Activated naive CD8-positive, alpha-beta T cell treated with anti-CD3 and anti-CD28 coated beads, Interleukin-2, amount 50 U/mL, for 24 hours (primary cell): ENCODE data around the gene CTNNBL1.
"Not testable (repeated sequence)": the region's sequence is repeated elsewhere in the genome, so short reads cannot be mapped to it uniquely, and the experiment has no call there.

Source experiments
- ATAC-seq: fragments of 150-1000 bp; cut with Tn5 transposase; one replicate; pipeline ENCODE4 v1.10.0; 2021
- DNase-seq: peaks from one replicate; pipeline ENCODE4 v3.0.0; 2021
- H3K27ac Mint-ChIP-seq: one replicate; pipeline ENCODE4 v1.8.0; 2021; ENCODE audit warnings: mild to moderate bottlenecking, mixed read lengths
- H3K27me3 Mint-ChIP-seq: one replicate; pipeline ENCODE4 v1.8.0; 2021; ENCODE audit warnings: mixed read lengths
- H3K36me3 Mint-ChIP-seq: one replicate; pipeline ENCODE4 v1.8.0; 2021; ENCODE audit warnings: low read depth, mixed read lengths
- H3K4me1 Mint-ChIP-seq: one replicate; pipeline ENCODE4 v1.8.0; 2021; ENCODE audit warnings: mixed read lengths
- H3K4me3 Mint-ChIP-seq: one replicate; pipeline ENCODE4 v1.8.0; 2021; ENCODE audit warnings: mild to moderate bottlenecking, moderate library complexity, mixed read lengths
- H3K9me3 Mint-ChIP-seq: one replicate; pipeline ENCODE4 v1.8.0; 2021; ENCODE audit warnings: mixed read lengths

The CTNNBL1 gene

GRCh38 chr20:37856034-37856433 lies 162.2 kb downstream of the CTNNBL1 start:
- Mint-ChIP-seq H3K36me3 (peaks cover 21% of the 10 kb centered on the region), H3K27ac (peak overlapping the region; percentile 5)
- not testable (repeated sequence) for H3K9me3 Mint-ChIP-seq, ATAC-seq, H3K27me3 Mint-ChIP-seq, DNase-seq, H3K4me3 Mint-ChIP-seq, H3K4me1 Mint-ChIP-seq

GRCh38 chr20:37856932-37857660 lies 163.3 kb downstream of the CTNNBL1 start:
- ATAC-seq, result peak; percentile 36

DNA sequence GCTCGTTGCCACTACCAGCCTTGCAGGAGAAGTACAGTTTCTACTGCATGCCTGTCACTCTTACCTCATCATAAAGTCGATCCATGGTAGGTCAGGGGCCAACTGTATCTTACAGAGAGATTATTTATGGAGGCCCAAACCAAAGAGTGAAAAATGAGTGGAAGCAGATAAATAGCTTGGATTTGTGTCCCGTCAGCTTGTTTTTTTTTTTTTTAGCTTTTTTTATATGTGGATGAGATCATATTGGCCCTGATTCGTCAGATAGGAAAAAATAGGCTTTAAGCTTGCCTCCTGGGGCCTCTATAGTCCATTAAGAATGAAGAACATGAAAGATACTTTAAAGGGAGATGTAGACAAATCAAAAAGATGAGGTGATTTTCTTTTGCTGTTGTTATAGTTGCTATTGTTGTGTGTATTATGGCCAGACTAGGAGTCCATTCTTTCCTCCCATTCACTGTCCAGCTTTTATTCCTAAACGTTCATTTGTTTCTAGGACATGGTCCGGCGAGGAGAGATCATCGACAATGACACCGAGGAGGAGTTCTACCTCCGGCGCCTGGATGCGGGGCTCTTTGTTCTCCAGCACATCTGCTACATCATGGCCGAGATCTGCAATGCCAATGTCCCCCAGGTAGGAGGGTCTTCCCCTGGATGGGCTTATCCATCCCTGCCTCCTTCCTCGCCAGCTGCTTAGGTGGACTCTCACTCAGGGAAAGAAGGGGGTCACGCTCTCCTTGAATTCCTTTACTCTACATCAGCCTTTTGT lies 165.8 kb downstream of the CTNNBL1 start:
- no peaks in the 10 kb centered on the region for H3K27me3 Mint-ChIP-seq
- no peak overlapping the region for H3K27ac Mint-ChIP-seq
- no peaks in the 10 kb centered on the region for H3K4me1 Mint-ChIP-seq
- no peaks in the 10 kb centered on the region for H3K9me3 Mint-ChIP-seq
- ATAC-seq (no peak), DNase-seq (no peak)
- peaks cover 18% of the 10 kb centered on the region for H3K36me3 Mint-ChIP-seq
- H3K4me3 Mint-ChIP-seq, result no peak overlapping the region

More at GRCh38 chr20:37856932-37857660, 163.3 kb downstream of the CTNNBL1 start:
- H3K4me3 Mint-ChIP-seq, result no peak overlapping the region
- no peaks in the 10 kb centered on the region for H3K4me1 Mint-ChIP-seq
- H3K9me3 Mint-ChIP-seq, result no peaks in the 10 kb centered on the region
- peak overlapping the region; percentile 5 for H3K27ac Mint-ChIP-seq
- DNase-seq, result no peak
- peaks cover 21% of the 10 kb centered on the region for H3K36me3 Mint-ChIP-seq
- no peaks in the 10 kb centered on the region for H3K27me3 Mint-ChIP-seq

DNA sequence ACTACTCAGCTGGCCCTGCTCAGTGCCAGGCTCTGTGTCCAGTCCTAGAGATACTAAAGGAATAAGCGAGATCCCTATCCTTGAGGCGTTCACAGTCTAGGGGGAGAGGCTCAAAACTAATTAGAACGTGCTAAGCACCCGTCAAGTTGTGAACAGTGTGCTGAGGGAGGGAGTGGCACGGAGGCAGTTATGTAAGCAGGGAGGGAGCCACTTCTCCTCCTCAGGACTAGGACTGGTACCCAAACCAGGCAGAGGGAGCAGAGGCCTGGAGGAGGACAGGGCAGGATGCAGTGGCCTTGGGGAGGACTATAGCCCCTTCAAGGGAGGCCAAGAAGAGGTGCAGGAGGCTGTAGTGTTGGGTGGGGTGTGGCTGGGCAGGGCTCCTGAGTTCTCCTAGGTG lies 169.5 kb downstream of the CTNNBL1 start:
- no peak overlapping the region for H3K27ac Mint-ChIP-seq
- H3K27me3 Mint-ChIP-seq, result no peaks in the 10 kb centered on the region
- no peak for ATAC-seq
- H3K36me3 Mint-ChIP-seq, result peaks cover 16% of the 10 kb centered on the region
- no peak for DNase-seq
- no peaks in the 10 kb centered on the region for H3K9me3 Mint-ChIP-seq
- no peaks in the 10 kb centered on the region for H3K4me1 Mint-ChIP-seq
- H3K4me3 Mint-ChIP-seq, result no peak overlapping the region

GRCh38 chr20:37864298-37864697 lies 170.5 kb downstream of the CTNNBL1 start:
- Mint-ChIP-seq H3K4me3 (no peak overlapping the region), H3K9me3 (no peaks in the 10 kb centered on the region), H3K36me3 (peaks cover 13% of the 10 kb centered on the region), H3K4me1 (no peaks in the 10 kb centered on the region), H3K27me3 (no peaks in the 10 kb centered on the region), H3K27ac (no peak overlapping the region)
- DNase-seq (no peak), ATAC-seq (no peak)

DNA sequence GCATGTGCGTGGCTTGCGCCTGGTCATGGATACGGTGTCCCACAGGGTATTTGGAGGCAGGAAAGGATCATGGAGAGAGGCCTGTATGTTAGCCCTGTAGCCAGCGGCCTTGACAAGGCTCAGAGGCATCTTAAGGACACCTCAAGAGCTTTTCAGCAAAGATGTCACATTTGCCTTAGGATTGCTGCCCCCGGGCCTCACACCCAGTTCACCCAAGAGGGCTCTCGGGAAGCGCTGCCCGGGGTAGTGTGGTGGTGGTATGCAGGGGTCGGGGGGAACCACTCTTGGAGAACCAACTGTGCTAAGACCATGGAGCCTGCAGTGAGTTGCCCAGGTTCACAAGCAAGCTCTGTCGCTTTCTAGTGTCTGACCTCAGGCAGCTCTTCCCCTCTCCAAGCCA lies 172.2 kb downstream of the CTNNBL1 start:
- no peak overlapping the region for H3K27ac Mint-ChIP-seq
- H3K36me3 Mint-ChIP-seq, result peaks cover 13% of the 10 kb centered on the region
- H3K27me3 Mint-ChIP-seq, result no peaks in the 10 kb centered on the region
- no peaks in the 10 kb centered on the region for H3K4me1 Mint-ChIP-seq
- DNase-seq (no peak), ATAC-seq (no peak)
- no peaks in the 10 kb centered on the region for H3K9me3 Mint-ChIP-seq
- H3K4me3 Mint-ChIP-seq, result no peak overlapping the region

GRCh38 chr20:37867289-37868195 lies 173.7 kb downstream of the CTNNBL1 start:
- DNase-seq, result no peak
- Mint-ChIP-seq H3K4me1 (no peaks in the 10 kb centered on the region), H3K27me3 (no peaks in the 10 kb centered on the region), H3K4me3 (no peak overlapping the region), H3K36me3 (peaks cover 13% of the 10 kb centered on the region), H3K9me3 (no peaks in the 10 kb centered on the region), H3K27ac (no peak overlapping the region)
- no peak for ATAC-seq

- DNase-seq, result no peak
- no peak overlapping the region for H3K27ac Mint-ChIP-seq
- H3K4me3 Mint-ChIP-seq, result no peak overlapping the region
- no peaks in the 10 kb centered on the region for H3K27me3 Mint-ChIP-seq
- H3K36me3 Mint-ChIP-seq, result peaks cover 10% of the 10 kb centered on the region
- H3K4me1 Mint-ChIP-seq, result no peaks in the 10 kb centered on the region
- no peaks in the 10 kb centered on the region for H3K9me3 Mint-ChIP-seq
- ATAC-seq, result no peak
Measured at GRCh38 chr20:37868851-37869333, 175.1 kb downstream of the CTNNBL1 start.

GRCh38 chr20:37869334-37869861 lies 175.6 kb downstream of the CTNNBL1 start:
- no peak overlapping the region for H3K4me3 Mint-ChIP-seq
- no peaks in the 10 kb centered on the region for H3K9me3 Mint-ChIP-seq
- H3K27ac Mint-ChIP-seq, result no peak overlapping the region
- DNase-seq (no peak), ATAC-seq (no peak)
- H3K36me3 Mint-ChIP-seq, result peaks cover 14% of the 10 kb centered on the region
- no peaks in the 10 kb centered on the region for H3K4me1 Mint-ChIP-seq
- H3K27me3 Mint-ChIP-seq, result no peaks in the 10 kb centered on the region

DNA sequence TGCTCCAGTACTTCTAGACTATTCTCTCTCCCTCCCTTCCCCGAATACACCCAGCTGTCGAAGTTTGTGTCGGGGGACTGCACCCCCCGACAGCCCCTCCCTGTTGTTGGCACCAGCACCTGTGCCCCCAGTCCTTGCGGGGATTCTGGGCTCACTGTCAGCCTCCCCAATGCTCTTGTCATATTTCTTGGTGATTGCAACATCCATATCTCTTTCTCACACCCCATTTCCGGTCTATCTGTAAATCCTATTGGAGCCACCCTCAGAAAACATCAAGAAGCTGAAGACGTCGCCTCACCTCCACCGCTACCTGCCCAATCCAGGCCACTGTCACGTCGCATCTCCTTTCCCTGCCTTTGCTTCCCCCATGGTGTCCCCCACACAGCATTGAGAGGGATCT lies 176.5 kb downstream of the CTNNBL1 start:
- H3K4me3 Mint-ChIP-seq, result no peak overlapping the region
- no peaks in the 10 kb centered on the region for H3K4me1 Mint-ChIP-seq
- ATAC-seq (no peak), DNase-seq (no peak)
- H3K27ac Mint-ChIP-seq, result peak overlapping the region; percentile 23
- H3K36me3 Mint-ChIP-seq, result peaks cover 14% of the 10 kb centered on the region
- H3K27me3 Mint-ChIP-seq, result no peaks in the 10 kb centered on the region
- no peaks in the 10 kb centered on the region for H3K9me3 Mint-ChIP-seq

DNA sequence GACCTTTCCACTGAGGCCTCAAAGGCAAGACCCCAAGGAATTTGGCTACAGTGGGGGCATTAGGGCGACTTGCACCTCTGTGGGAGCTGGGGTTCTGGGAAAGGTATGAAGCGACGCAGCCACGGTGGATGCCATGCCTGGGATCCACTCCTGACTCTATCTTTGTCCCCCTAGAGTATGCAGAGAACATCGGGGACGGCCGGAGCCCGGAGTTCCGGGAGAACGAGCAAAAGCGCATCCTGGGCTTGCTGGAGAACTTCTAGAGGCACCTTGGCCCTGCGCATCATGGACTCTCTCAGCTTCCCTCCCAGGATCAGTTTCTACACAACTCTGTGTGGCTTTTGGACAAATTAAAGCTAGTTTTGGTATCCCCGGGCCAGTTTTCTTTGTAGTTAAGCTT lies 177.9 kb downstream of the CTNNBL1 start:
- no peak overlapping the region for H3K27ac Mint-ChIP-seq
- no peaks in the 10 kb centered on the region for H3K27me3 Mint-ChIP-seq
- H3K9me3 Mint-ChIP-seq, result no peaks in the 10 kb centered on the region
- H3K36me3 Mint-ChIP-seq, result peaks cover 14% of the 10 kb centered on the region
- no peak for ATAC-seq
- DNase-seq, result no peak
- H3K4me3 Mint-ChIP-seq, result no peak overlapping the region
- no peaks in the 10 kb centered on the region for H3K4me1 Mint-ChIP-seq

GRCh38 chr20:37872161-37872560 lies 178.3 kb downstream of the CTNNBL1 start:
- Mint-ChIP-seq H3K27me3 (no peaks in the 10 kb centered on the region), H3K27ac (no peak overlapping the region), H3K4me3 (no peak overlapping the region), H3K36me3 (peaks cover 14% of the 10 kb centered on the region), H3K9me3 (no peaks in the 10 kb centered on the region), H3K4me1 (no peaks in the 10 kb centered on the region)
- ATAC-seq (no peak), DNase-seq (no peak)

GRCh38 chr20:37873884-37874283 lies 180.1 kb downstream of the CTNNBL1 start:
- Mint-ChIP-seq H3K9me3 (no peaks in the 10 kb centered on the region), H3K36me3 (peaks cover 14% of the 10 kb centered on the region), H3K27me3 (no peaks in the 10 kb centered on the region), H3K27ac (no peak overlapping the region), H3K4me3 (no peak overlapping the region), H3K4me1 (no peaks in the 10 kb centered on the region)
- DNase-seq (no peak), ATAC-seq (no peak)

GRCh38 chr20:37875460-37876175 lies 181.8 kb downstream of the CTNNBL1 start:
- Mint-ChIP-seq H3K27ac (no peak overlapping the region), H3K36me3 (peaks cover 6% of the 10 kb centered on the region), H3K4me3 (no peak overlapping the region), H3K27me3 (no peaks in the 10 kb centered on the region), H3K9me3 (no peaks in the 10 kb centered on the region), H3K4me1 (no peaks in the 10 kb centered on the region)
- DNase-seq (no peak), ATAC-seq (no peak)
